SK-N-DZ (cell line): ENCODE results near the gene PLA2R1. TPM values are rescaled to one million over a fixed set of nuclear protein-coding genes. Genes with fewer than 3 reads are reported as not detected.
A peak's percentile ranks its signal among the peaks of the same experiment; 100 is the strongest.

ENCODE experiments used
- DNase-seq: peaks from one replicate; pipeline ENCODE4 v3.0.0-alpha.2; 2015; ENCODE audit warnings: low spot score
- polyA plus RNA-seq, 2 experiments: library from polyadenylated mRNA; depleted of rRNA; stranded (reverse); fragments of >200 nt; gene quantifications; 2 replicates each; pipeline ENCODE4 v1.2.3, GENCODE V29; 2014

PLA2R1 gene
- not detected in 2 replicates for polyA plus RNA-seq (2014; cell fraction: cytosol; rRNA removed)
- polyA plus RNA-seq (2014; cell fraction: nucleus; rRNA removed) = not detected in 2 replicates

DNA sequence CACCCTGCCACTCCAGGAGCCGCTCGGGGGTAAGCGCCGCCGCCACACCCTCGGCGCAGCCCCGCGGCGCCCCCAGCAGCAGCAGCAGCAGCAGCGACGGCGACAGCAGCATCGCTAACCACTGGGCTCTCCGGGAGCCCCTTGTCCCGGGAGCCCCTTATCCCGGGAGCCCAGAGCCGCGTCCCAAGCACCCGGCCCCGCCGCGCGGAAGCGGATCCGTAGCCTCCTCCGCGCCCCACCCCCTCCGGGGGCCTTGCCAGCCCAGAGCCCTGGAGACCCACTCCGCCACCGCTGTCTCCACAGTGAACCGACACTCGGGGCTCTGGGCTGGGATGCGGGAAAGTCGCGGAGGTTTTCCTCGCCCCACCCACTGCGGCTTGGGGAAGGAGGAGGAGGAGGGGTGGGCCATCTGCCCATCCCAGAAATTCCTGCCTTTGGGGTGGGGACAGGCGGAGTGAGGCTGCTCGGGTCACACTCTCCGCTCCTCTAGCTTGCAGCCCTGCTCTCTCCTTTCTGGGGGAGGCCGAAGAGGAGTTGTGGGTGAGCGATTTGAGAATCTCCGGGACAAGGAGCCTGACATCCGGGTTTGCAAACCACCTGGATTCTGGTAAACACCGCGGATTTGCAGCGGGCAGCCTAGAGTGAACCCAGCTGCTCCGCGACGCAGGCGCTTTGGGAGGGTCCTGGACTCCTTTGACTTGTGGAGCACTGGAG lies at the start of gene PLA2R1:
Gene PLA2R1, minus strand, starts transcription at position 324 of the 714 bp plus-strand sequence. Its CDS starts 212 bp downstream, at position 112.
- no peak for DNase-seq

DNA sequence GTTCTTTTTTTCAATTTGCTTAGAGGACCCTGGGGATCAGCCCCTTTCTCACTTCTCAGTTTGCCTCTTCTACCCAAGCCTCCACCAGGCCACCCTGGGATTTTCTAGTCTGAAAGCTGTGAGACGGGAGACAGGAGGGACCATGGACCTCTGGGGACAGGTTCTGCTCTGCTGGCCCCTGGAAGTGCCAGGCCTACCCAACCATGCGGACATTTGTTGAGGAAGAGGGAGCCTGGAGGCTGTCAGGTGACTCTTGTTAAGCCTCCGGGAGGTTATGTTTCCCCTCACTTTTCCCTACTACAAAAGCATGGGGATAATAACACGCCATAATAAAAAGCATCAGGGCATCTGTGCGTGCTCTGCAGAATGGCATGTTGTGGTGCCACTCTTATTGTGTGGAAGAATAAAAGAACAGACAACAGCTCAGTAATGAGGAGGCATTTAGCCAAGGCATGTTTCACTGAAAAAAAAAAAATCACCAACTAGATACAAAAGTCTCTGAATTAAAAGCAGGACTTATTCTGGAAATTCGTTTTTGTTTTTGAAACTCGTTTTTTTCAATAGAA lies 48.3 kb upstream of the PLA2R1 start:
- no peak for DNase-seq

DNA sequence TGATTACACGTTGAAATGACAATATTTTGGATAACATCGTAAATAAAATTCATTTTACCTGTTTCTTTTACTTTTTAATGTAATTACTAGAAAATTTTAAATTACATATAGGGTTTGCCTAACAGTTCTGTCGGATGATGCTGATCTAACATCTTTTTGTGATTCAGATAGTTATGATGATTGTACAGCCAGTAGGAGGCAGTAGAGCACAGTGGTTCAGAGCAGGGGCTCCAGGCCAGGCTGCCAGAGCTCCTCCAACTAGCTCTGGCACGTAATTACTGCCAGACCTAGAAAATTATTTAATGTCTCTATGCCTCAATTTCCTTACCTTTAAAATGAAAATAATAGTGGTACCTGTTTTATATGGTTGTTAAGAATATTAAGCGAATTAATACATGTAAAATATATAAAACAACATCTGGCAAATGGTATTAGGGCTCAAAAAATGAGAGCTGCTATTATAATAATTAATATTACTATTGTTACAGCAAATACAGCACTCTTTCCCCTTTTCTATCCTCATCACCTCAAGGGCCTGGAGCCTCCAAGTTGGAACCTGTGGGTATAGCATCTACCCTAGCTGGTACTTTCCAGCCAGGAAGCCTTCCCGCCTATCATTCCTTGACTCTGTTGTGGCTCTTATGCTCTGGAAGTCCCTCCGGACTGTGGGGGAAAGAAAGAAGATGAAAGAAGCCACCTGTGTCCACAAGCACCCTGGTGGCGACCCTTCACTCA lies 47.7 kb upstream of the PLA2R1 start:
- peak; percentile 68 for DNase-seq

DNA sequence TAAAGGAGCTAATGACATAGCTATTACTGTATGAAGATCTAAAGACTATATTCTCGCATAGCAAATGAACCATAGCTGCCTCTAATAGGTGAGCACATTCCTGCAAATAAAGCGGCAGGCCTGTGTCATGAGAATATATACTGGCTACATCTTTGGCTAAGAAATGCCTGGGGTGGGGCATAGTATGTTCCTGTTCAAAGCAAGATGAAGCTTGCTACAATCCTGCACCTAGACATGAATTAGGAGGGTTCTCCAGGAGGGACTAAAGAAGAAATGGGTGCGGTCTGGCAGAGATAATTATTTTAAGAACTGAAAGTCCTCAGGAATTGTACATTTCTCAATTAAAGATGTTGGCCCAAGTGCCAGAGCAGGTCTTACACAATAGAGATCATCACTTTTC lies 46.8 kb upstream of the PLA2R1 start:
- DNase-seq = no peak

DNA sequence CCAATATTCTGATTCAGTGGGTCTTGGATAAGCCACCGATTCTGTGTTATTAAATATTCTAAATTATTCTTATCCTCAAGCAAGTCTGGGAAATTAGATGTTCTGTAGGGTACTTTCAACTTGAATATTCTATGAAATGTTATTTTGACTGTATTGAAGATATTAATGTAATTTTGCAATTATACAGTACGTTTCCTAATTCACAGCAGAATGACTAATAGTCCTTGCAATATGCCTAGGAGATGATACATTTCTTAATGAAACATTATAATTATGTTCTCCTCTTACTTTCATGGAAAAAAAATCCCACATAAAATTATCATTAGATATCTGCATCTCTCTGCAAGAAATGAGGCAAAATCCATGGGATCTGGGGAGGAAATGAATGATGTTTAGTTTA lies 46.2 kb upstream of the PLA2R1 start:
- no peak for DNase-seq

DNA sequence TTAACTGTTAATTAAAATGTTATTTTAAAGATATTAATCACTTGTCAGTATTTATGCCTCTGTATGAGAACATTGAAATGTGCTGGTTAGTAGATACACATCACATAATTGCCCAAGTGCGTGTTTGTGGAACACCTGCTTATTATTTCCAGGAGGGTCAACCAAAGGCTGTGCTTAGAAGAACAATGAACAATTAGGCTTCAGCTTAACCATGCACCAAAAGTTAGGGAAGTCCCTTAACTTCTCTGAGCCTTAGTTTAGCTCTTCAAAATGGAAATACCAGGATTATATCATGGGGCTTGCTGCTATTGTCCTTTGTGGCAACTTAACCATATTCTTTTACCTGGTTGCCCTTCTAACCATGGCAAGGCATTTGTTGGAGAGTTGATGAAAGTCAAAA lies 43.0 kb upstream of the PLA2R1 start:
- no peak for DNase-seq

DNA sequence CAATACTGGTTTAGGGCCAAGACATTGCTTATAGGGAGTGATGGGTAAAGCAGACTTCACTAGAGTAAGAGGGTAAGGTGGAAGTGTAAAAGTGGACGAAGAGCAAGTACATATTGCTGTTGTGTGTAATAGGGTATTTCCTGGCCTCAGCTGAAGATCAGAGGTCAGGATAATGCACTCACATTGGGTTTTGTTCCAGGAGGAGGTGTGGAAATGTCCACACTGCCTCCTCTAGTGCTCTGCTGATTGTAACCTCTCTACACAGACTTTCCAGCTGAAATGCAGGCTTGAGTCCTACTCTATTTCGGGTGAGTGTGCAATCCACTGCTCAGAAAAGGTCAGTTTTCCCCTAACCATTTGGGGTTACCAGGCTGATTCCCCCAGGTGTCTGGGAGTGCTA lies 41.7 kb upstream of the PLA2R1 start:
- DNase-seq = no peak

DNA sequence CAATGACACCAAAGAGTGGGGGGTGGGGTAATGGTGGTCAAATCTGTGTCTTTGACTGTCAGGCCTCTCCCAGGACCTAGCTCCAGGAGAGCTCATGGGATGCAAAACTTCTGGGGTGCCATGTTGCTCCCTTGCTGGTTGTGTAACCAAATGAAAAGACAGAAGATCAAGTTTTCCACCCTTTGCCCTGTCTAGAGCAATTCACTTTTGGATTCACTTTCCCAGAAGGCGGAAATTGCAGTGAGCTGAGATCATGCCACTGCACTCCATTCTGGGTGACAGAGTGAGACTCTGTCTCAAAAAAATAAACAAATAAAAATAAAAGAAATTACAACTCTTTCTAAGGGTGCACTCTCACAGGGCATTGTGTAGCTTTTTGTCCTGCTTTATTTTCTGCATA lies 34.9 kb upstream of the PLA2R1 start:
- DNase-seq = no peak

DNA sequence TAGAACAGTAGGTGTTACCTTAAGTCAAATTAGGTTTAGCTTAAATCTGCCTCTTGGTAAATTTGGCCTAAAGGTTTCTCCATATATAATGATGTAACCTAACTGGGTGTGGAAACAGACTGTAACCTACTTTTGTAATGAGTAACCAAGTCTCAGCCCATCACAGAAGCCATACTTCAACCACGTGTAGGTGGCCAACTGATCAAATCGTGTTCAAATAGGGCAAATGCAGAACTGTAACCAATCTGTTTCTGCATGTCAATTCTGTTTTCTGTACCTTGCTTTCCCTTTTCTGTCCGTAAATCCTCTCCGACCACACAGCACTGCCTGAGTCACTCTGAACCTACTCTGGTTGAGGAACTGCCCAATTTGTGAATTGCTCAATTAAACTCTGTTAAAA lies 34.0 kb upstream of the PLA2R1 start:
- DNase-seq = no peak

DNA sequence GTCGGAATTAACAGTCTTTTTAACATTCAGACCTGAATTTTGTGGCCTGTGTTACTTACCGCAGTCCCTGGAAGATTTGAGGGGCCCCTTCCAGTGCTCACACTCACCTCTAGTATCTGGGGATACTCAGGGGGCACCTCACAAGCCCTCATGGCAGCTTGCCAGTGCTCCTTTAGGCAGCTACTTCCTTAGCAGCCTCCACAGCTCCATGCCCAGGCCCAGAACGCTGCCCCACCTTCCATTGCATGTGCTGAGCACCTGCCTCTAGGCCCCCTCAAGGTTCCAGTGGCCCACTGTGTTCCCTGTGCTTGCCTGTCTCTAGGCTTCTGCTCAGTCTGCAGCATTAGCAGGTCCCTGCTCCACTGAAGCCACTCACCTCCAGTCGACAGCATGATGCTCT lies 30.0 kb upstream of the PLA2R1 start:
- DNase-seq = no peak

DNA sequence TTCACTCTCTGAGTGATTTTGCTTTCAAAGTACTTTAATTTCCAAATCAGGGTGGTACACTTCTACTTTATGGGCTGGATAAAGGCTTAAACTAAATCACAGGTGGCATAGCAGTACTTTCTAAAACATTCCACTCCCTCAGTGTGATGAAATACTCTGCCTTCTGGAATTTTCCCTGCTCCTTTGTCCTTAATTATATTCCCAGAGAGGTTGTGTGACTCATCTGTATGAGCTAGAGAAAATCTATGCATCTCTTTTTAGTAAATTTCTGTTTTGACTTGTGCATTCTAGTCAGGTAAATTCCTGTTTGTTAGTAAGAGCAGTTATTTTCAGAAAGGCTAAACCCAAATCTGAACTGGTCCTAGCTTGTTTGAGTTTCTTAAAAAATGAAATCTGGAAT lies 29.0 kb upstream of the PLA2R1 start:
- no peak for DNase-seq

DNA sequence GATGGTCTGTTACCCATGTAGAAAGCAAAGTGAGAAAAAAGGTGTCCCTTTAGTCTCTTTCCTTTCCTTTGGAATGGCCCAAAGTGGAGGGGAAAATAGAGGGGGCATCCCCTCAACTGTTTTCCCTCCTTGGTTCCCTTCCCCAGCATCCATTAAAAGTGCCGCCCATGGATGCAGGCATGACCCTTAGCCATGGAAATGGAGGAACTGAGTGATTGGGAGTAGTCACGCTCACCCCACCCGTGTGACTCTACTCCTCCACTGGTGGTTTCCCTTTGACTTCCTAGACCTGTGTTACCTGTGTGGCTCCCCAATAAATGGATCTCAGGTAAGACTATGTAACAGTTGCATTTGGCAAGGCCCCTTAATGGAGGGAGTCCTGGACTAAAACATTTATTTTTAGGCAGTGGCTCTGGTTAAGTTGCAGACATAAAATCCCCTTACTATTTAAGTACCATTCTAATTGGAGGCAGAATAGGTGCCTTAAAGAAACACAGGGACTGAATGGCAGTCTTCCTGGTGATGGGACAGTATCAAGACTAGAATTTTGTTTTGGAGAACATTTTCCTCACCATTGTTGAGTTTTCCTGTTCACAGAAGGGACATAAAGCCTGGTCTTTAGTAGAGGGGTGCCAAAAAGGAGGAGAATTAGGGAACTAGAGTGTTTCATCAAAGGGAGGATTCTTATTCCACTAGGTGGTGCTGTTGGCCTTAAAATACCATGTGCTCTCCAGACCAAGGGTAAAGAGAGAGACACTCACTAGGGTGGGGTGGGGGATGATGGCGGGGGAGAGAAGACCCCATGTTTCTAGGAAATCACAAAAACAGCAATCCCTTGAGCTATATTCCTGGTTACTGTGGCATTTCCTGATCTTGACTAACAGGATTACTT lies 25.7 kb upstream of the PLA2R1 start:
- DNase-seq = peak; percentile 43

DNA sequence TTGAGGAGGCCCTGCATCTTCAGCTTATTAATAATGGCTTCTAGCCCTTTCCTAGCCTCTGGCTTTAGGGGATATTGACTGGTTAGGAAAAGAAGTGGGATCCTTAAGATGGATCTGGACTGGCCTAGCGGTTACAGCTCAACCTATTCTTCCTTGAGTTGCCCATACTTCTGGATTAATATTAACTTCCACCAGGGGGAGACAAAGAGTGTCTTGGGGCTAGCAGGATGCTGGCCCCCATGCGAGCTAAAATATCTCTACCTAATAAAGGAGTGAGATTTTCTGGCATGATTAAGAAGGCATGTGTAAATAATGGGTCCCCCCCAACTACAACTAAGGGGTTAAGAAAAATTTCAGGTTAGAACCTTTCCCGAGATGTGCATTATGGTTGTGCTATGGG lies 23.2 kb upstream of the PLA2R1 start:
- no peak for DNase-seq

DNA sequence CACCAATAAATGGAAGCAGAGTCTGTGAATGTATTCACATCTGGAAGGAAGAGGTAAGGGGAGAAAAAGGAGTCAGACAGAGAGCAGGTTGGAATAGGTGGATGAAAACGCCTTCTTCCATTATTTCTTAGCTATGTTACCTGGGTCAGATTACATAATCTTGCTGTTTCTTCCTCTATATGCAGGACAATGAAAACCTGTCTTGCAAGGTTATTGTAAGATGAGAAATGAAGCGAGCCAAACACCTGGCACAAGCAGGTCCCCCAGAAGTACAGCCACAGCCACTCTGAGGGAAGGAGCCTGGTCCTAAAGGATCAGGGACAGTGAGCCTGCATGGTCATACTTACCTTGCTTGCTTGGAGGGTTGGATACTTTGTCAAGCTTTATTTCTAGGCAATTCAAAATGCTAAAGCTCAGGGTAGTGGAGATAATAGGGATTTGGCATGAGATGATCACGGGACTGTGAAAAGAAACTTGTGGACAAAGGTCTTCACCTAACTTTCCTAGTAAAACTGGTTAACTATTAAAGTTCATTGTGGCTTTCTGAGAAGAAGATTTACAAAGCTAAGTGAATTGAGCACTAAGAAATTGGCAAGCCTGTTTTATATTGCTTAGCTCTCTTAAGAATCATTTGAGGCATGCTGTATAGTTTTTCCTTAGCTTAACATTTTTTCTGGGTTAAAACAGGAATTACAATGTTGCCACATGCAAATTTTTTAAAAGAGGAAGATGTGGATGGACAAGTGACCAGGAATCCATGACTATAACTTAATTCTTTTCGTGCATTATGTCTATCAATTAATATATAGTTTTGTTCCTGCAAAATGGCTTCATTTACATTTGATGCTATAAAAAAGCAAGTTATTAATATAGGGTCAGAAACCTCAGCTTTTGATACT lies 15.7 kb upstream of the PLA2R1 start:
- DNase-seq = no peak

DNA sequence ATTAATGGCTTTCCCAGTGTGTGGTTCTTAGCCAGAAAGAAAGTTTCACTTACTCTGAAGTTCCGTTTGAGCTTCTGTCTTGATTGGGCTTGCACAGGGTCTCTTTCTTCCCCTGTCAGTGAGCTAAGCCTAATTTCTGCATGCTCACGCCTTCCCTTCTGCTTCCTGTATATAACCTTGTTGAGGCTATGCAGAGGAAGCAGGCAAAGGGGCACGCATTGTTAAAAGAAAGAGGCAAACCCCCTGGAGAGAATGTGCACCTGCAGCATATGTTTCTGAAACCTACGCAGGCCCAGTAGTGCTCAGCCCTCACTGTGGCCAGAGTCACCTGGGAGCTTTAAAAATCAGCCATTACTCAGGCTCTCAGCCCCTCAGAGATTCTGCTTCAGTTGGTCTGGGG lies 14.5 kb upstream of the PLA2R1 start:
- no peak for DNase-seq

DNA sequence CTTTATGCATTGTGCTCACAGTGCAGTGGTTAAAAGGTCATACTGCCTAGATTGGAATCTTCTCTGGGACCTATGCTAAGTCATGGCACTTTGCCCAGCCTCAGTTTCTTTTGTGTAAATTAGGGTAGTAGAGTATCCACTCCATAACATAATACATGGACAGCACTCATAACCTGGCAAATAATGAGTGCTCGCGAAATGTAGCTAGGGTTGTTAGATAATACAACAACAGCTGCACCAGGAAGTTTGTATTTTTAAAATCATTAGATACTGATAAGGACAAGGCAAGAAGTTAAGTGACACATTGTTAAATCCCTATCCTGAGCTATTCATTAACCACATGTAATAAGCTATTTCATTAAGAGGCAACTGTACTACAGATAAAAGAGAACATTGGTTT lies 13.8 kb upstream of the PLA2R1 start:
- no peak for DNase-seq

DNA sequence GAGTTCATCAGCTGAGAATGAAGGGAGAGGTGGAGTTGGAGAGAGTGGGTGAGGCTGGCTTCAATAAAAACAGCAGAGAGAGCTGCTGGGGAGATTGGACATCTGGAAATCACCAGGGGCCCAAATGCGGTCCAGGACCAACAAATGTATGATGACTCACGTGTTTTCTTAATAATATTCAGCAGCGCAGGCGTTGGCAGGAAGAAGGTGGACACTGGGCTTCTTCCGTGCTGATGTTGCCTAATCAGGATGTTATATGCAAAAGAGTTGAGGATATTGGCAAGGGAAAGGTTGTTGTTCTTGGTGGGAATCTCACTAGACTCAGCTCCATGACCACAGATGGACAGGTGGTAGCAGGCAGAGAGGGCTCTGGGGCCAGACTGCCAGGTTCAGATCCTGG lies 12.8 kb upstream of the PLA2R1 start:
- DNase-seq = no peak

DNA sequence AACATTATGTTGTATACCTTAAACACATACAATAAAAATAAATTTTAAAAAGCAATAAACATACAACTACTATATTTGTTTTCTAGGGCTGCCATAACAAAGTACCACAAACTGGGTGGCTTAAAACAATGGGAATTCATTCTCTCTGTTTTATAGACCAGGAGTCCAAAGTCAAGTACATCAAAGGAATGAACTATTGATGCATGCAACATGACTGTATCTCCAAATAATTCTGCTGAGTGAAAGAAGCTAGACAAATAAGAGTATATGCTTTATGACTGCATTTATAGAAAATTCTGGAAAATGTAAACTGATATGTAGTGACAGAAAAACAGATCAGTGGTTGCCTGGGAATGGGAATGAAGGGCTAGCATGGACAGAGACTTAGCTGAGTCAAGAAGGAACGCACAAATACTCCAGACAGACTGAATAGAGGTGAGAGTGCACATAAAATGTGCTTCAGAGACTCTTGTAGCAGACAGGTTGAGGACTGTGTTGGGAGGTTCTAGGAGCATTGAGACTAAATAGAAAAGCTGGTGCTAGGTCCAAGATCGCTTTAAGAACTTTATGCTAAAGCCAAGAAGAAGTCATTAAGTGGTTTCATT lies 11.0 kb upstream of the PLA2R1 start:
- DNase-seq = no peak

DNA sequence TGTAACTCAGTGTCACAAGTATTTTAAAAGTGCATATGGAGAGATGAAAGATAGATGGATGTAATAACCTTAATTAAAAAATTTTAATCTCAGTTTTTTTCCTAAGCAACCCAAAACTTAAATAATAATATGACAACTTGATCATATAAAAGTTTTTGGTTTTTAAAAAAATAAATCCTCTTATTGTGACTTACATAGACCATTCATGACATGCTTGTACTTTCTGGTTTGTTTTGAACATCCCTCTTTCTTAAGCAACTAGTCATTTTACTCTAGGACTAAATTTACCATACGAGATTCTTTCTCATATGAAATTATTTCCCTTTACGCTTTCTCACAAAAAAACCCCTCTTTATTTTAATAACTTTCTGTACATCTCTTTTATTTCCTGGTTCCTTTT lies 6.5 kb upstream of the PLA2R1 start:
- no peak for DNase-seq

DNA sequence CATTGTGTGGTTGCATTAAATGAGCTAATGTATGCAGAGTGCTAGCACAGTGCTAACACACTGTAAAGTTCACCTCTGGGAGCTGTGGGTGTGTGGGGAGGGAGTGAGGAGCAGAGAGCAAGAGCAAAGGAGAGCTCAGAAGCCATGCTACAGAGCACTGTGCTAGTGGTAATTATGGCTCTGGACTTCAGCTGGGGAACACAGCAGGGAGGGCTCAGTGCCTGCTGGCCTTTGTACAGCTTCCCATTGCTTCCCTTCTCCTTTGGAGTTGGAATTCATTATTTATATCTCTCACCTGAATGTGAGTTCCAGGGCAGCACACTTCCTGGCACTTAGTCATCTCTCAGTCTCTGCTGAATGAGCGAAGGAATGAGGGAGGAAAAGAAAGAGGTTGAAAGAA lies 2.5 kb upstream of the PLA2R1 start:
- no peak for DNase-seq
